WTC11 (cell line): ENCODE data around the gene MBD3L4. TPM values are rescaled to one million over a fixed set of nuclear protein-coding genes. Genes with fewer than 3 reads are reported as not detected.
"Not testable (repeated sequence)": the region's sequence is repeated elsewhere in the genome, so short reads cannot be mapped to it uniquely, and the experiment has no call there.

Experiments used
- ATAC-seq: fragments of 200-7000 bp; cut with Tn5 transposase; 2 replicates; pipeline ENCODE4 v1.10.0; 2021; ENCODE audit warnings: mild to moderate bottlenecking, moderate library complexity
- Bru-seq: library from RNA; stranded (reverse); fragments of 400-500 nt; gene quantifications from one replicate; lab custom pipeline; 2021; lab: Mats Ljungman, UMichigan
- CTCF ChIA-PET: fragments of 300-600 bp; sonication (Branson Sonifier 250); formaldehyde crosslinking; loops from one replicate; lab custom pipeline; 2021; ENCODE audit warnings: antibody characterized with exemption; lab: Charles Lee
- POLR2A ChIA-PET: fragments of 350-600 bp; sonication (Branson Sonifier 250); formaldehyde crosslinking; loops from one replicate; lab custom pipeline; 2021; ENCODE audit warnings: antibody characterized with exemption; lab: Charles Lee
- DNase-seq: peaks from one replicate; pipeline ENCODE4 v3.0.0; 2021; ENCODE audit warnings: low spot score
- H3K27ac Mint-ChIP-seq: 2 replicates; pipeline ENCODE4 v1.8.0; 2021; ENCODE audit warnings: mixed read lengths
- H3K27me3 Mint-ChIP-seq: 2 replicates; pipeline ENCODE4 v1.8.0; 2021; ENCODE audit warnings: low read depth, mild to moderate bottlenecking, moderate library complexity, mixed read lengths
- H3K36me3 Mint-ChIP-seq: 2 replicates; pipeline ENCODE4 v1.8.0; 2021; ENCODE audit warnings: mixed read lengths
- H3K4me1 Mint-ChIP-seq: 2 replicates; pipeline ENCODE4 v1.8.0; 2022; ENCODE audit warnings: mixed read lengths
- H3K4me3 Mint-ChIP-seq: 2 replicates; pipeline ENCODE4 v1.8.0; 2021; ENCODE audit warnings: mild to moderate bottlenecking, moderate library complexity, mixed read lengths
- H3K9me3 Mint-ChIP-seq: 2 replicates; pipeline ENCODE4 v1.8.0; 2021; ENCODE audit warnings: mixed read lengths
- FOXP1 ChIP-seq: sonication (generic); formaldehyde crosslinking; IDR thresholded peaks from 2 replicates; pipeline ENCODE4 v1.8.0; 2022; ENCODE audit warnings: missing genetic modification reagents, mild to moderate bottlenecking, moderate library complexity, borderline replicate concordance
- GTF2I ChIP-seq: fragments of 250-450 bp; sonication (Bioruptor Pico); conservative IDR thresholded peaks from 2 replicates; pipeline ENCODE4 v1.4.0; 2021; ENCODE audit warnings: mild to moderate bottlenecking
- KAT7 ChIP-seq: sonication (generic); formaldehyde crosslinking; IDR thresholded peaks from 2 replicates; pipeline ENCODE4 v1.8.1; 2023; ENCODE audit warnings: missing genetic modification reagents, mild to moderate bottlenecking, borderline replicate concordance
- NFE2L1 ChIP-seq: sonication (generic); formaldehyde crosslinking; IDR thresholded peaks from 2 replicates; pipeline ENCODE4 v1.8.1; 2023; ENCODE audit warnings: missing genetic modification reagents
- NR2C2 ChIP-seq: sonication (generic); formaldehyde crosslinking; IDR thresholded peaks from 2 replicates; pipeline ENCODE4 v1.8.0; 2022; ENCODE audit warnings: mild to moderate bottlenecking, missing genetic modification reagents
- PRRX2 ChIP-seq: fragments of 250-450 bp; sonication (Bioruptor Pico); IDR thresholded peaks from 2 replicates; pipeline ENCODE4 v1.8.0; 2021; ENCODE audit warnings: mild to moderate bottlenecking
- TP53 ChIP-seq: sonication (generic); formaldehyde crosslinking; IDR thresholded peaks from 2 replicates; pipeline ENCODE4 v1.8.1; 2023; ENCODE audit warnings: mild to moderate bottlenecking, missing genetic modification reagents
- long read RNA-seq, 3 experiments: library from RNA in 1 of 3; library from capped mRNA in 1 of 3; library from polyadenylated mRNA in 1 of 3; unstranded in 2 of 3; stranded (forward) in 1 of 3; transcript quantifications; one replicate each; pipeline ENCODE4 v2.0.0, GENCODE V29; 2021
- total RNA-seq: library from RNA; stranded (reverse); gene quantifications from 3 replicates; pipeline ENCODE4 v1.2.3, GENCODE V29; 2021
- TF ChIP-seq, protein P1 (sequence below): sonication (generic); formaldehyde crosslinking; IDR thresholded peaks from 2 replicates; pipeline ENCODE4 v1.8.1; 2022; ENCODE audit warnings: mild to moderate bottlenecking, missing genetic modification reagents, moderate library complexity, borderline replicate concordance
- TF ChIP-seq, protein P2 (sequence below): sonication (generic); formaldehyde crosslinking; IDR thresholded peaks from 2 replicates; pipeline ENCODE4 v1.8.0; 2022; ENCODE audit warnings: mild to moderate bottlenecking, missing genetic modification reagents
- TF ChIP-seq, protein P3 (sequence below): sonication (generic); formaldehyde crosslinking; IDR thresholded peaks from 2 replicates; pipeline ENCODE4 v1.8.1; 2023; ENCODE audit warnings: mild to moderate bottlenecking, moderate library complexity, missing genetic modification reagents
- TF ChIP-seq, protein P4 (sequence below): sonication (generic); formaldehyde crosslinking; IDR thresholded peaks from 2 replicates; pipeline ENCODE4 v1.8.0; 2022; ENCODE audit warnings: mild to moderate bottlenecking, missing genetic modification reagents
- TF ChIP-seq, protein P5 (sequence below): fragments of 250-450 bp; sonication (Bioruptor Pico); IDR thresholded peaks from 2 replicates; pipeline ENCODE4 v1.9.0; 2021; ENCODE audit warnings: moderate library complexity, mild to moderate bottlenecking, inconsistent platforms, borderline replicate concordance

MBD3L4 gene
- total RNA-seq (not detected in 3 replicates), Bru-seq, nascent RNA (not detected)
- long read RNA-seq, experiment 1, result 0 reads
- long read RNA-seq, experiment 2, result 0 reads
- long read RNA-seq, experiment 3, result 0 reads

DNA sequence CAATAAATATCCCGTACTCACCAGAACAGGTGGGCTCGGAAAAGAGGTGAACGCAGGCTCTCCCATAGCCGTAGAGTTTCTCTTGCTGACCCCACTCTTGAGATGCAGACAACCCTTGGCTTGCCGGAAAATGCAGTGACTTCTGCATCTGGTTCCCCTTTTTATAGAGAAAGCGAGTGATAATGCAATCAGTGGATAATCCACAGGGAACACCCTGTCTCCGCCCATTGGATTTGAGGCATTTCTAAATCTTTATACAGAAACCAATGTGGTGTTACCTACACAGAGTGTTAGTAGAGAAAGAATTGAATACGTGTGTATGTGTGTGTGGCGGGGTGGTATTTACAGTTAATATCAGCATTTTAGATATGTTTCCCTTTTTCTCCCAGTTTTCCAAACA is at the start of gene MBD3L4:
MBD3L4 (minus strand) TSS at position 101 of the 400 bp plus-strand sequence; CDS start at position 66, 35 bp downstream.
- not testable (repeated sequence) for H3K4me3 Mint-ChIP-seq, H3K9me3 Mint-ChIP-seq

DNA sequence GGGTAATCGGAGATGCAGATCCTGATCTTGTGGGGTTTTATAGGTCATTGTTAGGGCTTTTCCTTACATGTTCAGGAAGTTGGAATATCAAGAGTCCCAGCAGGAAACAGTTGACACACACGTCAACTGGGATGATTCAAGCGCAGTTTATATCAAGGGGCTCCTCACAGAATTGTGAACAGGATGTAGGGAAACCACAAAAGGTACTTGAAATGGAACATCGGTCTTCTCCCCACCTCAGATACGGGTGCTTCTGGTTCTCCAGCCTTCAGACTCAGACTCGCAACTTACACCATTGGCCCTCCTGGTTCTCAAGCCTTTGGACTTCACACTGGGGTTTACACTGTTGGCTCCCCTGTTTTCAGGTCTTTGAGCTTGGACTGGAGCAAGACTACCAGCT is 49.0 kb upstream of the MBD3L4 start:
- TF ChIP-seq, protein P1, sequence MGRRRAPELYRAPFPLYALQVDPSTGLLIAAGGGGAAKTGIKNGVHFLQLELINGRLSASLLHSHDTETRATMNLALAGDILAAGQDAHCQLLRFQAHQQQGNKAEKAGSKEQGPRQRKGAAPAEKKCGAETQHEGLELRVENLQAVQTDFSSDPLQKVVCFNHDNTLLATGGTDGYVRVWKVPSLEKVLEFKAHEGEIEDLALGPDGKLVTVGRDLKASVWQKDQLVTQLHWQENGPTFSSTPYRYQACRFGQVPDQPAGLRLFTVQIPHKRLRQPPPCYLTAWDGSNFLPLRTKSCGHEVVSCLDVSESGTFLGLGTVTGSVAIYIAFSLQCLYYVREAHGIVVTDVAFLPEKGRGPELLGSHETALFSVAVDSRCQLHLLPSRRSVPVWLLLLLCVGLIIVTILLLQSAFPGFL, result no peak
- no peak for TF ChIP-seq TP53
- TF ChIP-seq, protein P2, sequence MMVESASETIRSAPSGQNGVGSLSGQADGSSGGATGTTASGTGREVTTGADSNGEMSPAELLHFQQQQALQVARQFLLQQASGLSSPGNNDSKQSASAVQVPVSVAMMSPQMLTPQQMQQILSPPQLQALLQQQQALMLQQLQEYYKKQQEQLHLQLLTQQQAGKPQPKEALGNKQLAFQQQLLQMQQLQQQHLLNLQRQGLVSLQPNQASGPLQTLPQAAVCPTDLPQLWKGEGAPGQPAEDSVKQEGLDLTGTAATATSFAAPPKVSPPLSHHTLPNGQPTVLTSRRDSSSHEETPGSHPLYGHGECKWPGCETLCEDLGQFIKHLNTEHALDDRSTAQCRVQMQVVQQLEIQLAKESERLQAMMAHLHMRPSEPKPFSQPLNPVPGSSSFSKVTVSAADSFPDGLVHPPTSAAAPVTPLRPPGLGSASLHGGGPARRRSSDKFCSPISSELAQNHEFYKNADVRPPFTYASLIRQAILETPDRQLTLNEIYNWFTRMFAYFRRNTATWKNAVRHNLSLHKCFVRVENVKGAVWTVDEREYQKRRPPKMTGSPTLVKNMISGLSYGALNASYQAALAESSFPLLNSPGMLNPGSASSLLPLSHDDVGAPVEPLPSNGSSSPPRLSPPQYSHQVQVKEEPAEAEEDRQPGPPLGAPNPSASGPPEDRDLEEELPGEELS (CRISPR knock-in tag), result no peak
- TF ChIP-seq PRRX2 (CRISPR knock-in tag), result no peak
- TF ChIP-seq, protein P3, sequence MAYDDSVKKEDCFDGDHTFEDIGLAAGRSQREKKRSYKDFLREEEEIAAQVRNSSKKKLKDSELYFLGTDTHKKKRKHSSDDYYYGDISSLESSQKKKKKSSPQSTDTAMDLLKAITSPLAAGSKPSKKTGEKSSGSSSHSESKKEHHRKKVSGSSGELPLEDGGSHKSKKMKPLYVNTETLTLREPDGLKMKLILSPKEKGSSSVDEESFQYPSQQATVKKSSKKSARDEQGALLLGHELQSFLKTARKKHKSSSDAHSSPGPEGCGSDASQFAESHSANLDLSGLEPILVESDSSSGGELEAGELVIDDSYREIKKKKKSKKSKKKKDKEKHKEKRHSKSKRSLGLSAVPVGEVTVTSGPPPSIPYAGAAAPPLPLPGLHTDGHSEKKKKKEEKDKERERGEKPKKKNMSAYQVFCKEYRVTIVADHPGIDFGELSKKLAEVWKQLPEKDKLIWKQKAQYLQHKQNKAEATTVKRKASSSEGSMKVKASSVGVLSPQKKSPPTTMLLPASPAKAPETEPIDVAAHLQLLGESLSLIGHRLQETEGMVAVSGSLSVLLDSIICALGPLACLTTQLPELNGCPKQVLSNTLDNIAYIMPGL (CRISPR knock-in tag), result no peak
- TF ChIP-seq, protein P4, sequence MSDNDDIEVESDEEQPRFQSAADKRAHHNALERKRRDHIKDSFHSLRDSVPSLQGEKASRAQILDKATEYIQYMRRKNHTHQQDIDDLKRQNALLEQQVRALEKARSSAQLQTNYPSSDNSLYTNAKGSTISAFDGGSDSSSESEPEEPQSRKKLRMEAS (CRISPR knock-in tag), result no peak
- no peak for TF ChIP-seq KAT7 (CRISPR knock-in tag)
- TF ChIP-seq NR2C2 (CRISPR knock-in tag), result no peak
- TF ChIP-seq NFE2L1 (CRISPR knock-in tag), result no peak
- no peak for TF ChIP-seq FOXP1
- ATAC-seq (no peak), DNase-seq (no peak)
- ChIA-PET POLR2A (no interaction called here), CTCF (no interaction called here)
- Mint-ChIP-seq H3K9me3 (peaks cover 62% of the 10 kb centered on the region), H3K4me1 (no peaks in the 10 kb centered on the region), H3K27ac (no peak overlapping the region), H3K27me3 (peaks cover 8% of the 10 kb centered on the region), H3K36me3 (peaks cover 82% of the 10 kb centered on the region), H3K4me3 (no peak overlapping the region)

More for the DNA sequence above, at the start of gene MBD3L4:
- CTCF ChIA-PET, DNase-seq, H3K27me3 Mint-ChIP-seq, POLR2A ChIA-PET, H3K4me1 Mint-ChIP-seq, H3K36me3 Mint-ChIP-seq, ATAC-seq, H3K27ac Mint-ChIP-seq: not testable (repeated sequence)

DNA sequence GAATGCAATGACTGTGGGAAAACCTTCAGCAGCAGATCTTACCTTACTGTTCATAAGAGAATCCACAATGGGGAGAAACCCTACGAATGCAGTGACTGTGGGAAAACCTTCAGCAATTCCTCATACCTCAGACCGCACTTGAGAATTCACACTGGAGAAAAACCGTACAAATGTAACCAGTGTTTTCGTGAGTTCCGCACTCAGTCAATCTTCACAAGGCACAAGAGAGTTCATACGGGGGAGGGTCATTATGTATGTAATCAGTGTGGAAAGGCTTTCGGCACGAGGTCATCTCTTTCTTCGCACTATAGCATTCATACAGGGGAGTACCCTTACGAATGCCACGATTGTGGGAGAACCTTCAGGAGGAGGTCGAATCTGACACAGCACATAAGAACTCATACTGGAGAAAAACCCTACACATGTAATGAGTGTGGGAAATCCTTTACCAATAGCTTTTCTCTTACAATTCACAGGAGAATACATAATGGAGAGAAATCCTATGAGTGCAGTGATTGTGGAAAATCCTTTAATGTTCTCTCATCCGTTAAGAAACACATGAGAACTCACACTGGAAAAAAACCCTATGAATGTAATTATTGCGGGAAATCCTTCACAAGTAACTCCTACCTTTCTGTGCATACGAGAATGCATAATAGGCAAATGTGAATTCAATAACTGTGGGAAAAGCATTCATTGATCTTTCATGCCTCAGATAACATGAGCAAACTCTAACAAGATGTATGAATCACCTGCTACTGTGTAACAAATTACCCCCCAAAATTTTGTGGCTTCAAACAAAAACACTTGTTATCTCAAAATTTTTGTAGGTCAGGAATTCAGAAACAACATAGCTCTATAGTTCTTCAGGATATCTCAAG is 43.3 kb upstream of the MBD3L4 start:
- DNase-seq (no peak), ATAC-seq (no peak)
- CTCF ChIA-PET, result no interaction called here
- Mint-ChIP-seq H3K9me3 (peaks cover 75% of the 10 kb centered on the region), H3K4me3 (no peak overlapping the region), H3K36me3 (peaks cover 93% of the 10 kb centered on the region), H3K27me3 (peaks cover 26% of the 10 kb centered on the region), H3K27ac (no peak overlapping the region), H3K4me1 (no peaks in the 10 kb centered on the region)
- POLR2A ChIA-PET, result no interaction called here
- TF ChIP-seq GTF2I (CRISPR knock-in tag), result peak; percentile 50; the same call in 1 of the 2 replicates
- TF ChIP-seq, protein P5, sequence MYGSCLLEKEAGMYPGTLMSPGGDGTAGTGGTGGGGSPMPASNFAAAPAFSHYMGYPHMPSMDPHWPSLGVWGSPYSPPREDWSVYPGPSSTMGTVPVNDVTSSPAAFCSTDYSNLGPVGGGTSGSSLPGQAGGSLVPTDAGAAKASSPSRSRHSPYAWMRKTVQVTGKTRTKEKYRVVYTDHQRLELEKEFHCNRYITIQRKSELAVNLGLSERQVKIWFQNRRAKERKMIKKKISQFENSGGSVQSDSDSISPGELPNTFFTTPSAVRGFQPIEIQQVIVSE (CRISPR knock-in tag), result no peak
